SU-DHL-6 (cell line): Measurements from ENCODE around the gene ITGAL.

Experiments
- H2AFZ ChIP-seq: fragments of 200-600 bp; sonication (generic); 2 replicates; pipeline ENCODE4 v1.6.1; 2014; ENCODE audit warnings: low read depth, mild to moderate bottlenecking, moderate library complexity, mixed read lengths, antibody characterized with exemption, low read length; ENCODE audit not compliant: severe bottlenecking
- H3F3A ChIP-seq: fragments of 200-600 bp; shearing (Covaris generic); 2 replicates; pipeline ENCODE4 v1.6.0; 2016; ENCODE audit warnings: antibody characterized with exemption, mild to moderate bottlenecking; ENCODE audit not compliant: insufficient read depth
- H3K27ac ChIP-seq: fragments of 200-600 bp; sonication (generic); 2 replicates; pipeline ENCODE4 v1.5.1; 2016; ENCODE audit warnings: low read depth, mild to moderate bottlenecking, low read length, moderate library complexity, mixed read lengths
- H3K27me3 ChIP-seq: fragments of 200-600 bp; sonication (generic), shearing (Covaris generic); 2 replicates; pipeline ENCODE4 v1.6.0; 2014; ENCODE audit warnings: mild to moderate bottlenecking, low read length
- H3K36me3 ChIP-seq: fragments of 200-600 bp; sonication (generic); 2 replicates; pipeline ENCODE4 v1.6.1; 2014; ENCODE audit warnings: mild to moderate bottlenecking, low read length, mixed read lengths
- H3K4me2 ChIP-seq: fragments of 300-600, 200-600 bp; shearing (Covaris generic), sonication (generic); 2 replicates; pipeline ENCODE4 v1.6.0; 2014; ENCODE audit warnings: low read length, low read depth, mild to moderate bottlenecking; ENCODE audit not compliant: poor library complexity, severe bottlenecking
- H3K4me3 ChIP-seq: fragments of 200-600 bp; sonication (generic); 2 replicates; pipeline ENCODE4 v1.5.1; 2014; ENCODE audit warnings: antibody characterized with exemption, low read length, mild to moderate bottlenecking, mixed read lengths; ENCODE audit not compliant: insufficient read depth, poor library complexity, severe bottlenecking
- H3K79me2 ChIP-seq: fragments of 200-600 bp; sonication (generic); 2 replicates; pipeline ENCODE4 v1.6.1; 2014; ENCODE audit warnings: mild to moderate bottlenecking, low read length, moderate library complexity; ENCODE audit not compliant: insufficient read depth
- H3K9ac ChIP-seq: fragments of 200-600 bp; sonication (generic); 2 replicates; pipeline ENCODE4 v1.7.0; 2014; ENCODE audit warnings: mild to moderate bottlenecking, low read length
- H3K9me2 ChIP-seq: fragments of 200-600 bp; sonication (generic); replicated peaks from 2 replicates; pipeline ENCODE4 v1.6.1; 2014; ENCODE audit warnings: low read length; ENCODE audit not compliant: insufficient read depth
- H3K9me3 ChIP-seq: fragments of 200-600 bp; sonication (generic); 2 replicates; pipeline ENCODE4 v1.6.1; 2014; ENCODE audit warnings: low read length, mixed read lengths; ENCODE audit not compliant: insufficient read depth
- H4K20me1 ChIP-seq: fragments of 200-600 bp; sonication (generic); 2 replicates; pipeline ENCODE4 v1.6.1; 2014; ENCODE audit warnings: low read depth, mild to moderate bottlenecking, antibody characterized with exemption, low read length, moderate library complexity, mixed read lengths
- CTCF ChIP-seq: fragments of 200-600 bp; sonication (generic); IDR thresholded peaks from one replicate; pipeline ENCODE4 v1.5.1; 2017; ENCODE audit warnings: antibody characterized with exemption, mild to moderate bottlenecking, low read length, moderate library complexity; ENCODE audit not compliant: insufficient read depth, poor library complexity, severe bottlenecking
- EZH2phosphoT487 ChIP-seq: fragments of 200-600 bp; sonication (generic), shearing (Covaris generic); conservative IDR thresholded peaks from 2 replicates; pipeline ENCODE4 v1.6.1; 2018; ENCODE audit warnings: mild to moderate bottlenecking, antibody characterized with exemption, low read length, moderate library complexity, mixed read lengths

ITGAL gene

GRCh38 chr16:30533748-30534367 is 61.3 kb downstream of the ITGAL start:
- no peaks in the 10 kb centered on the region for H3K9me2 ChIP-seq
- no peaks in the 10 kb centered on the region for H3K27me3 ChIP-seq
- peak overlapping the region; percentile 76 for H3K4me3 ChIP-seq
- peak overlapping the region; percentile 82 for H3K27ac ChIP-seq
- TF ChIP-seq EZH2phosphoT487 (no peak), CTCF (no peak)
- peaks cover 4% of the 10 kb centered on the region; the same call in 1 of the 2 replicates for H3K79me2 ChIP-seq
- peak overlapping the region; percentile 95 for H3K4me2 ChIP-seq
- H2AFZ ChIP-seq, result peak overlapping the region; percentile 66
- no peaks in the 10 kb centered on the region for H3K9me3 ChIP-seq
- H3K36me3 ChIP-seq, result no peaks in the 10 kb centered on the region
- H4K20me1 ChIP-seq, result no peaks in the 10 kb centered on the region
- peak overlapping the region; percentile 79 for H3K9ac ChIP-seq
- H3F3A ChIP-seq, result peaks cover 16% of the 10 kb centered on the region

GRCh38 chr16:30534368-30535105 is 62.0 kb downstream of the ITGAL start, which contains the start of gene ZNF747:
ZNF747 (minus strand) TSS chr16:30534858; CDS start chr16:30534679, 179 bp downstream.
- peak within 1 kb of the TSS; percentile 95 for H3K4me2 ChIP-seq
- peak within 1 kb of the TSS; percentile 84 for H2AFZ ChIP-seq
- TF ChIP-seq CTCF, result no peak
- TF ChIP-seq EZH2phosphoT487, result no peak
- peak within 1 kb of the TSS; percentile 79 for H3K9ac ChIP-seq
- peaks cover 16% of the 10 kb centered on the region for H3F3A ChIP-seq
- H4K20me1 ChIP-seq, result no peaks in the 10 kb centered on the region
- no peaks in the 10 kb centered on the region for H3K36me3 ChIP-seq
- no peaks in the 10 kb centered on the region for H3K9me2 ChIP-seq
- peak within 1 kb of the TSS; percentile 82 for H3K27ac ChIP-seq
- no peaks in the 10 kb centered on the region for H3K27me3 ChIP-seq
- H3K4me3 ChIP-seq, result peak within 1 kb of the TSS; percentile 76
- peaks cover 4% of the 10 kb centered on the region; the same call in 1 of the 2 replicates for H3K79me2 ChIP-seq
- H3K9me3 ChIP-seq, result no peaks in the 10 kb centered on the region

- no peaks in the 10 kb centered on the region for H4K20me1 ChIP-seq
- no peaks in the 10 kb centered on the region for H3K9me2 ChIP-seq
- H2AFZ ChIP-seq, result peak overlapping the region; percentile 84
- H3K4me3 ChIP-seq, result peak overlapping the region; percentile 76
- peak overlapping the region; percentile 79 for H3K9ac ChIP-seq
- H3F3A ChIP-seq, result peaks cover 16% of the 10 kb centered on the region
- peaks cover 4% of the 10 kb centered on the region; the same call in 1 of the 2 replicates for H3K79me2 ChIP-seq
- peak overlapping the region; percentile 95 for H3K4me2 ChIP-seq
- H3K9me3 ChIP-seq, result no peaks in the 10 kb centered on the region
- TF ChIP-seq EZH2phosphoT487 (no peak), CTCF (no peak)
- H3K27ac ChIP-seq, result peak overlapping the region; percentile 82
- H3K27me3 ChIP-seq, result no peaks in the 10 kb centered on the region
- no peaks in the 10 kb centered on the region for H3K36me3 ChIP-seq
These were observed 62.7 kb downstream of the ITGAL start for GRCh38 chr16:30535106-30535776.
